ENCODE measurements around the gene WBP2. TPM values are rescaled to one million over a fixed set of nuclear protein-coding genes. Genes with fewer than 3 reads are reported as not detected.

Gene WBP2
- total RNA-seq, 2 donors from 2014 or later = 100.0 to 163 TPM

DNA sequence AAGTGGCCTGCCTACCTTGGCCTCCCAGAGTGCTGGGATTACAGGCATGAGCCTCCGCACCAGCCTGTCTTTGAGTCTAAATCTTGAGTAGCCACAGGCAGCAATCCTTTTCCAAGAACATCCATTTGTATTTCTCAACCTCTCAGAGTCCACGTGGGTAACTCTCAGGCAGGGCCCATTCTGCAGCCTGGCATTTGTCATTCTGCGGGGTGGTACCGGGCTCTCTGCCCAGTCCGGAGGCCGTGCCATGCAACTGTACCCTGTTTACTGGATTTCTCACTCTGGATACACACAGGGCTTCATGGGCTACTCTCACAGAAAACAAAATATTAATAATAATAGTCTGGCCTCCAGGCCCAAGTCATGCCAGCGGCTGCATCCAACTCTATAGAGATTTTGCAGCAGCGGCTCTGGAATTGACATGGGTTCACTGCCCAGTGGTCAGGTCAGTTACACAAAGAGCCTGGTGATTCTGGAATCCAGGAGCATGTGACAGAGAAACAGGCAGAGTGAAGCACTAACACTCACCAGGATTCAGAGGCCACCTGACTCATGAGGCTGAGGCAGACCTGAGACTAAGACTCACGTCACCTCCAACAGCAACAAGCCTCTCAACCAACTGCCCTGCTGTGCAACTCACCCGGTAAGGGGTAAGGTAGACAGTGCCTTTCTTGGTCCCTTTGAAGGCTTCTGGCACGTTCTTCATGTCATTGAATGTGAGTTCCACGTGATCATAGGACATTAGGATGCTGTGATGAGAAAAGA is 4.0 kb downstream of the WBP2 start:
- H3K9me3 ChIP-seq = no peaks in the 10 kb centered on the region
- no peak overlapping the region for H3K4me3 ChIP-seq
- TF ChIP-seq, protein P1, sequence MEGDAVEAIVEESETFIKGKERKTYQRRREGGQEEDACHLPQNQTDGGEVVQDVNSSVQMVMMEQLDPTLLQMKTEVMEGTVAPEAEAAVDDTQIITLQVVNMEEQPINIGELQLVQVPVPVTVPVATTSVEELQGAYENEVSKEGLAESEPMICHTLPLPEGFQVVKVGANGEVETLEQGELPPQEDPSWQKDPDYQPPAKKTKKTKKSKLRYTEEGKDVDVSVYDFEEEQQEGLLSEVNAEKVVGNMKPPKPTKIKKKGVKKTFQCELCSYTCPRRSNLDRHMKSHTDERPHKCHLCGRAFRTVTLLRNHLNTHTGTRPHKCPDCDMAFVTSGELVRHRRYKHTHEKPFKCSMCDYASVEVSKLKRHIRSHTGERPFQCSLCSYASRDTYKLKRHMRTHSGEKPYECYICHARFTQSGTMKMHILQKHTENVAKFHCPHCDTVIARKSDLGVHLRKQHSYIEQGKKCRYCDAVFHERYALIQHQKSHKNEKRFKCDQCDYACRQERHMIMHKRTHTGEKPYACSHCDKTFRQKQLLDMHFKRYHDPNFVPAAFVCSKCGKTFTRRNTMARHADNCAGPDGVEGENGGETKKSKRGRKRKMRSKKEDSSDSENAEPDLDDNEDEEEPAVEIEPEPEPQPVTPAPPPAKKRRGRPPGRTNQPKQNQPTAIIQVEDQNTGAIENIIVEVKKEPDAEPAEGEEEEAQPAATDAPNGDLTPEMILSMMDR (IDR thresholded peaks at IDR 0.05) = no peak
- no peak for DNase-seq (ENCODE audit: low spot score)
- peaks cover 56% of the 10 kb centered on the region for H3K36me3 ChIP-seq
- H3K27ac ChIP-seq = peak overlapping the region; percentile 32 to 67
- H3K27me3 ChIP-seq = no peaks in the 10 kb centered on the region
- H3K4me1 ChIP-seq = peaks cover 0 to 78% of the 10 kb centered on the region in 2 donors

DNA sequence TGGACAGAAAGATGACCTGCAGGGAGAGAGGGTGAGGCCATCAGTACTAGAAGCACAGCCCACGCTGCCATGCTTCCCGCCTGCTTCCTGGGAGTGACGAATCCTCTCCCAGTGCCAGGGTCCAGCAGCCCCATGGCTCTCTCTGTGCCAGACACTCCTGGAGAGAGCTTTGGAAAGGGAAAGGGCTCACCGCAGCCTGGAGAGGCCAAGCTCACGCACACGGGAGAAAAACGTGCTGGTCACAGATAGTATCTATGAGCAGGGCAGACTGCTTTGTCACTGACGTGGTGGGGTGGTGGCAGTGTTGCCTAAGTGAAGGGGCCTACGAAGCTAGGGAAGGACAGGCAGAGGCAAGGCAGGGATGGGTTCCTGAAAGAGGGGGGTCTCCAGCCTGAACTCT is 5.4 kb downstream of the WBP2 start:
- Histone ChIP-seq H3K9me3 (no peaks in the 10 kb centered on the region), H3K4me3 (no peak overlapping the region)

DNA sequence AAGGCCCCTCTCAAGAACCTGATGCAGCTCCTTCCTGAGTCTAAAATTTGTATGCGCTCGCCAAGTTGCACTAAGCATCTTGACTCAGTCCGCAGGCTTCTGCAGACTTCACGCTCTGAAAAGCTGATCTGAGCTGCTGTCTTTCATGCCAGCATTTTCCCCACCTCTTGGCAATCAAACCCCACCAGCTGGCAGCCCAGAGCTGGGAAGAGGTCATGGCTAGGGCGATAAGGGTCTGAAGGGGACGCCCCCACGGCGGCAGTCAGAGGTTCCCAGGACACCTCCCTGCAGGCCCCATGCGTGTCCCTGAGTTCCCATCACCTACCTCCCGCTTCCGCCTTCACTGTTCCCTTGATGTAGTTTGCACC is 5.9 kb downstream of the WBP2 start:
- DNase-seq (ENCODE audit: low spot score) = no peak
- H3K27me3 ChIP-seq = no peaks in the 10 kb centered on the region
- peak overlapping the region; percentile 32 to 67 for H3K27ac ChIP-seq
- no peaks in the 10 kb centered on the region for H3K9me3 ChIP-seq
- TF ChIP-seq, protein P1 (IDR thresholded peaks at IDR 0.05) = no peak
- H3K36me3 ChIP-seq = peaks cover 58% of the 10 kb centered on the region
- no peak overlapping the region for H3K4me3 ChIP-seq
- H3K4me1 ChIP-seq = peaks cover 0 to 91% of the 10 kb centered on the region in 2 donors

More for the DNA sequence above, 5.4 kb downstream of the WBP2 start:
- H3K27ac ChIP-seq = peak overlapping the region; percentile 32 to 67
- H3K27me3 ChIP-seq = no peaks in the 10 kb centered on the region
- DNase-seq (ENCODE audit: low spot score) = no peak
- TF ChIP-seq, protein P1 (IDR thresholded peaks at IDR 0.05) = no peak
- H3K4me1 ChIP-seq = peaks cover 0 to 90% of the 10 kb centered on the region in 2 donors
- H3K36me3 ChIP-seq = peaks cover 58% of the 10 kb centered on the region

DNA sequence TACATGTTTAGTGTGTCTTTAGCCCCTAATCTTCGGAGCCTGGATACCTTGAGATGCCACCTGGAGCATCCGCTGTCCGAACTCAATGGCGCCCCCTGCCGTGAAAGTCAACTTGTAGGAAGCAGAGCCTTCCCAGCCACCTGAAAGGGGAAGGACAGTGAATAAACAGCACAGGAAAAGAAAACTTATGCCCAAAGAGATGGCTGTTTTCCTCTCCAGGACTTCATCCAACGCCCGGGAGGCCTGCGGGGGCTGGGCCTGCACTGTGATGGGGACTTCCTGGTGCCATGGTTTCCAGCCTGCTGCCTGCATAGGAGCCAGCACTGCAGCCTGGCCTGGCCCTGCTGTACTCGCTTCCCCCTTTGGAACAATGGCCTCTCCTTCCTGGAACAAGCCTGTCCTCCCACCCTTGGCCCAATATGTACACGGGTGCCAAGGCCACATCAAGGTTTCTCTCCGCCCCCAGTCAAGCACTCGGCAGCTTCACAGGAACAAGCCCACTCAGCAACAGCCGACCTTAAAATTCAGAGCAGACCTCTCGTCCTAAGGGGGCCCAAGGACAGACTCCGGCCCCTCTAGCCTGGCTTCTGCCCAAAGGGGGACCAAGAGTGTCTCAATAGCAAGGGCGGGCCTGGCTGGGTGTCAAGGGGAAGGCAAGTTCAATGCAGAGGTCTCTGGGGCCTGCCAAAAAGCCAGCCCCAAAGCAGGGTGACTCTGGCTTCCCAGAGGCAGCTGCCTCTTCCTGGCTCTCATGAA is 6.4 kb downstream of the WBP2 start:
- Histone ChIP-seq H3K4me3 (no peak overlapping the region), H3K4me1 (peaks cover 0 to 92% of the 10 kb centered on the region in 2 donors)

DNA sequence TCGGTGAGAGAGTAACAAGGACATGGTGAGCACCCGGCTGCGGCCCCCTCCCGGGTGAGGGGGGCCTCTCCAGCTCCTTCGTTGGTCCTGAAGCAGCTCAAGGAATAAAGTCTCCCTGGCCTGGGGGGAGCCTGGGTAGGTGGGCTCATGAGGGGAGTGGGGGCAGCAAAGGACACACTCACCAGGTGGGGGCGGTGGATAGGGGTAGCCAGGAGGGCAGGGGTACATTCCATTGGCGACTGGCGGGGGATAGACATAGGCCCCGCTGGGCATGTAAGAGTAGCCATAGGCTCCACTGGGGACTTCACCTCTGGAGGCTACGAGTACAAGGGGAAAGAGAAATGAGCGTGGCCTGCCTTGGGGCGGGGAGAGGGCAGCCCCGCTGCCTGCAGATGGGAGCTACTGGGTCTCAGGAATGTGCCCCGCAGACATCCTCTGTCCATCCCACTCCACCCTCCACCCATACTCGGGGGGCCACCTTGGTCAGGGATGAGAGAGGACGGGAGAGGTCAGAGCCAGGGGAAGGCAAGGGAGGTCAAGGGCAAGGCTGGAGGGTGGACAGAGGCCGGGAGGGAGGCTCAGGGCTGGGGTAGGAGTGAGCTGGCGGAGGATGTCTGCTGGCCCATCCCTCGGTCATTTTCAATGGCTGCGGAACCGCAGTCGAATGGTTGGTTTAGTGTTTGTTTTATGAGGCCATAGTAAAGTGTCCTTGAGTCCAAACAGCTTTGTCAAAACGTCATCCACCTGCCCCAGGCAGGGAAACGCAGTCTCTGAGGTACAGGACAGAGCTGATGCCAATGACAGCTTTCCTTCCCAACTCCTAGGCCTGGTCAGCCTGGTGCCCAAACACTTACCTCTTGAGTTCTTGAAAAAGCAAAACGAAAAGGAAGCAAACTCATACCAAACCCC is 7.3 kb downstream of the WBP2 start:
- H3K4me1 ChIP-seq = peaks cover 0 to 93% of the 10 kb centered on the region in 2 donors
- no peaks in the 10 kb centered on the region for H3K27me3 ChIP-seq
- TF ChIP-seq, protein P1 (IDR thresholded peaks at IDR 0.05) = no peak
- H3K4me3 ChIP-seq = no peak overlapping the region
- H3K9me3 ChIP-seq = no peaks in the 10 kb centered on the region
- peak overlapping the region; percentile 67 to 86 for H3K27ac ChIP-seq
- H3K36me3 ChIP-seq = peaks cover 58% of the 10 kb centered on the region
- DNase-seq (ENCODE audit: low spot score) = no peak

More for the DNA sequence above, 6.4 kb downstream of the WBP2 start:
- Histone ChIP-seq H3K27ac (peak overlapping the region; percentile 32 to 67), H3K27me3 (no peaks in the 10 kb centered on the region), H3K9me3 (no peaks in the 10 kb centered on the region), H3K36me3 (peaks cover 58% of the 10 kb centered on the region)
- DNase-seq (ENCODE audit: low spot score) = peak; percentile 67
- TF ChIP-seq, protein P1 (IDR thresholded peaks at IDR 0.05) = peak; percentile 47 to 69
